GM12892 (cell line): ENCODE data around the gene MDM1.

Source experiments
- DNase-seq: peaks from one replicate; pipeline ENCODE4 v3.0.0; 2011; ENCODE audit not compliant: insufficient read length
- FAIRE-seq: peaks from 2 replicates; lab custom pipeline; 2011; peaks lifted over from hg19 to GRCh38; lab: Jason Lieb, UNC
- POLR2A ChIP-seq: IDR thresholded peaks from 2 replicates; pipeline ENCODE4 v1.6.1; 2011; ENCODE audit warnings: low read depth, low read length, control low read depth
- POLR2AphosphoS5 ChIP-seq: IDR thresholded peaks from 2 replicates; pipeline ENCODE4 v1.6.1; 2011; ENCODE audit warnings: low read depth, low read length, control low read depth
- TAF1 ChIP-seq: IDR thresholded peaks from 2 replicates; pipeline ENCODE4 v1.6.1; 2011; ENCODE audit warnings: low read depth, mild to moderate bottlenecking, control low read depth, low read length, borderline replicate concordance

Gene MDM1

GRCh38 chr12:68335462-68335861 lies 3.3 kb upstream of the MDM1 start:
- no peak for DNase-seq
- no peak for TF ChIP-seq TAF1
- FAIRE-seq: no peak

GRCh38 chr12:68334132-68334531 lies 2.0 kb upstream of the MDM1 start:
- FAIRE-seq: no peak
- TF ChIP-seq POLR2AphosphoS5: no peak
- DNase-seq: no peak

- TF ChIP-seq TAF1 (no peak), POLR2AphosphoS5 (no peak), POLR2A (no peak)
- FAIRE-seq (no peak), DNase-seq (no peak)
Measured at GRCh38 chr12:68332728-68333630, 817 bp upstream of the MDM1 start.

GRCh38 chr12:68331500-68331868 lies 678 bp downstream of the MDM1 start:
- no peak for DNase-seq
- no peak for FAIRE-seq
- TF ChIP-seq POLR2AphosphoS5 (no peak), POLR2A (no peak), TAF1 (no peak)

- TF ChIP-seq POLR2A (no peak), TAF1 (no peak), POLR2AphosphoS5 (no peak)
- DNase-seq: no peak
- FAIRE-seq: peak; percentile 33
Measured at GRCh38 chr12:68327896-68328295, 4.3 kb downstream of the MDM1 start.

- FAIRE-seq: no peak
Measured at GRCh38 chr12:68326716-68327115, 5.4 kb downstream of the MDM1 start.

GRCh38 chr12:68325966-68326365 lies 6.2 kb downstream of the MDM1 start:
- DNase-seq (no peak), FAIRE-seq (no peak)
- no peak for TF ChIP-seq TAF1
- no peak for TF ChIP-seq POLR2AphosphoS5
- no peak for TF ChIP-seq POLR2A

More at GRCh38 chr12:68326716-68327115, 5.4 kb downstream of the MDM1 start:
- TF ChIP-seq POLR2AphosphoS5: no peak
- no peak for TF ChIP-seq TAF1
- TF ChIP-seq POLR2A: no peak
- no peak for DNase-seq

- FAIRE-seq: no peak
- no peak for TF ChIP-seq TAF1
- TF ChIP-seq POLR2A: no peak
- TF ChIP-seq POLR2AphosphoS5: no peak
Measured at GRCh38 chr12:68324531-68324930, 7.6 kb downstream of the MDM1 start.

GRCh38 chr12:68321140-68321539 lies 11.0 kb downstream of the MDM1 start:
- TF ChIP-seq POLR2AphosphoS5: no peak
- no peak for TF ChIP-seq POLR2A
- no peak for TF ChIP-seq TAF1
- no peak for FAIRE-seq
- no peak for DNase-seq

More at GRCh38 chr12:68324531-68324930, 7.6 kb downstream of the MDM1 start:
- DNase-seq: no peak

GRCh38 chr12:68319988-68320623 lies 12.1 kb downstream of the MDM1 start:
- DNase-seq (no peak), FAIRE-seq (no peak)
- TF ChIP-seq POLR2AphosphoS5 (no peak), POLR2A (no peak), TAF1 (no peak)

- no peak for DNase-seq
- FAIRE-seq: no peak
- TF ChIP-seq TAF1 (no peak), POLR2A (no peak), POLR2AphosphoS5 (no peak)
Measured at GRCh38 chr12:68317047-68317667, 15.0 kb downstream of the MDM1 start.

GRCh38 chr12:68310370-68310769 lies 21.8 kb downstream of the MDM1 start:
- no peak for DNase-seq
- no peak for FAIRE-seq
- no peak for TF ChIP-seq POLR2AphosphoS5
- TF ChIP-seq TAF1: no peak
- TF ChIP-seq POLR2A: no peak
